Common myeloid progenitor, CD34-positive (primary cell): Measurements from ENCODE around the gene TCL1B.

Experiments used
- CTCF ChIA-PET: fragments of 350-600 bp; sonication (Branson Sonifier 250); formaldehyde crosslinking; loops from one replicate; lab custom pipeline; 2021; ENCODE audit warnings: antibody characterized with exemption; lab: Charles Lee
- POLR2A ChIA-PET: fragments of 350-600 bp; sonication (Branson Sonifier 250); formaldehyde crosslinking; loops from one replicate; lab custom pipeline; 2021; ENCODE audit warnings: antibody characterized with exemption; lab: Charles Lee
- DNase-seq, 3 donors: peaks; one replicate each; pipeline versions ENCODE4 v3.0.0 to v3.0.0-alpha.2; 2013
- H3K27ac ChIP-seq, 2 experiments: 1 replicate in 1 of 2; 2 replicates in 1 of 2; pipeline ENCODE4 v1.7.0; 2013; ENCODE audit warnings: inconsistent platforms in 2 of 2, low read length in 2 of 2, mild to moderate bottlenecking in 2 of 2, low read depth in 1 of 2, moderate library complexity in 1 of 2; ENCODE audit not compliant: severe bottlenecking in 2 of 2, insufficient read depth in 1 of 2, poor library complexity in 1 of 2
- H3K27me3 ChIP-seq, 5 experiments: replicated peaks in 2 of 5; 1 replicate in 3 of 5; 2 replicates in 2 of 5; pipeline versions ENCODE4 v1.6.1 to v1.7.0; 2013; ENCODE audit warnings: low read length in 4 of 5, mild to moderate bottlenecking in 2 of 5, moderate library complexity in 2 of 5, inconsistent platforms in 1 of 5; ENCODE audit not compliant: insufficient read depth in 5 of 5, control insufficient read depth in 4 of 5
- H3K36me3 ChIP-seq, 4 experiments: 1 replicate in 2 of 4; 2 replicates in 2 of 4; pipeline versions ENCODE4 v1.6.1 to v1.7.0; 2013; ENCODE audit warnings: low read length in 3 of 4, control low read depth in 1 of 4, mild to moderate bottlenecking in 1 of 4; ENCODE audit not compliant: control insufficient read depth in 4 of 4, insufficient read depth in 4 of 4
- H3K4me1 ChIP-seq, 4 experiments: 1 replicate in 3 of 4; 2 replicates in 1 of 4; pipeline versions ENCODE4 v1.6.1 to v1.7.1; 2013; ENCODE audit warnings: low read length in 3 of 4, mild to moderate bottlenecking in 3 of 4, control low read depth in 1 of 4, inconsistent platforms in 1 of 4, moderate library complexity in 1 of 4; ENCODE audit not compliant: control insufficient read depth in 4 of 4, insufficient read depth in 4 of 4; ENCODE audit errors: control extremely low read depth in 1 of 4
- H3K4me3 ChIP-seq, 7 experiments: 1 replicate in 4 of 7; 2 replicates in 3 of 7; pipeline versions ENCODE4 v1.5.1 to v1.7.0; 2013; ENCODE audit warnings: mild to moderate bottlenecking in 7 of 7, low read length in 6 of 7, moderate library complexity in 6 of 7, inconsistent platforms in 2 of 7, low read depth in 2 of 7, control low read depth in 1 of 7; ENCODE audit not compliant: insufficient read depth in 4 of 7, control insufficient read depth in 1 of 7; ENCODE audit errors: extremely low read depth in 1 of 7
- H3K9me3 ChIP-seq, 5 experiments: 1 replicate in 4 of 5; 2 replicates in 1 of 5; pipeline versions ENCODE4 v1.6.1 to v1.7.1; 2013; ENCODE audit warnings: low read length in 4 of 5, mild to moderate bottlenecking in 2 of 5, inconsistent platforms in 1 of 5, low read depth in 1 of 5, moderate library complexity in 1 of 5; ENCODE audit not compliant: control insufficient read depth in 4 of 5, insufficient read depth in 2 of 5; ENCODE audit errors: control extremely low read depth in 1 of 5
- WGBS: methylation state at CpG from one replicate; pipeline ENCODE4 v1.1.5; 2013; ENCODE audit not compliant: insufficient coverage; 5-methylcytosine and 5-hydroxymethylcytosine counted together

The TCL1B gene

DNA sequence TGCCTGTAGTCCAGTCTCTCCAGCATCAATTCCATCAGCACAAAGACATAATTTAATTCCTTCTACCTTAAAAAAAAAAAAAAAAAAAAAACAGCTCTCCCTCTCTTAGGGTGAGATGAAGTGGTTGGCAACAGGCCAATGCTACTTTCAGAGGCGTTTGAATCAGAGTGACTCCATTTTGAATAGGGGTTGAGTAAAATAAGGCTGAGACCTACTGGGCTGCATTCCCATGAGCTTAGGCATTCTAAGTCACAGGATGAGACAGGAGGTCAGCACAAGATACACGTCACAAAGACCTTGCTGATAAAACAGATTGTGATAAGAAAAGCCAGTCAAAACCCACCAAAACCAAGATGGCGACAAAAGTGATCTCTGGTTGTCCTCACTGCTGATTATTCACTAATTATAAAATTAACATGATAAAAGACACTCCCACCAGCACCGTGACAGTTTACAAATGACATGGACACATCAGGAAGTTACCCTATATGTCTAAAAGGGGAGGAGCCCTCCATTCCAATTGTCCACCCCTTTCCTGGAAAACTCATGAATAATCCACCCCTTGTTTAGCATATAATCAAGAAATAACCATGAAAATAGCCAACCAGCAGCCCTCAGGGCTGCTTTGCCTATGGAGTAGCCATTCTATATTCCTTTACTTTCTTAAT, 6.9 kb upstream of the TCL1B start:
- no peaks in the 10 kb centered on the region for H3K36me3 ChIP-seq
- no peak overlapping the region for H3K27ac ChIP-seq
- ChIA-PET POLR2A (no interaction called here), CTCF (interaction anchor here (0.8 kb wide), 1 partner anchor 27 kb away, joined by 3 read pairs; no protein-coding TSS in a partner anchor)
- WGBS: 100% methylated on average over 2 of the region's 4 CpGs
- H3K4me1 ChIP-seq: no peaks in the 10 kb centered on the region
- H3K9me3 ChIP-seq: peaks cover 0 to 4% (median 0%) of the 10 kb centered on the region in 5 experiments
- peaks cover 0 to 6% (median 4%) of the 10 kb centered on the region in 5 experiments for H3K27me3 ChIP-seq
- no peak for DNase-seq
- no peak overlapping the region for H3K4me3 ChIP-seq

DNA sequence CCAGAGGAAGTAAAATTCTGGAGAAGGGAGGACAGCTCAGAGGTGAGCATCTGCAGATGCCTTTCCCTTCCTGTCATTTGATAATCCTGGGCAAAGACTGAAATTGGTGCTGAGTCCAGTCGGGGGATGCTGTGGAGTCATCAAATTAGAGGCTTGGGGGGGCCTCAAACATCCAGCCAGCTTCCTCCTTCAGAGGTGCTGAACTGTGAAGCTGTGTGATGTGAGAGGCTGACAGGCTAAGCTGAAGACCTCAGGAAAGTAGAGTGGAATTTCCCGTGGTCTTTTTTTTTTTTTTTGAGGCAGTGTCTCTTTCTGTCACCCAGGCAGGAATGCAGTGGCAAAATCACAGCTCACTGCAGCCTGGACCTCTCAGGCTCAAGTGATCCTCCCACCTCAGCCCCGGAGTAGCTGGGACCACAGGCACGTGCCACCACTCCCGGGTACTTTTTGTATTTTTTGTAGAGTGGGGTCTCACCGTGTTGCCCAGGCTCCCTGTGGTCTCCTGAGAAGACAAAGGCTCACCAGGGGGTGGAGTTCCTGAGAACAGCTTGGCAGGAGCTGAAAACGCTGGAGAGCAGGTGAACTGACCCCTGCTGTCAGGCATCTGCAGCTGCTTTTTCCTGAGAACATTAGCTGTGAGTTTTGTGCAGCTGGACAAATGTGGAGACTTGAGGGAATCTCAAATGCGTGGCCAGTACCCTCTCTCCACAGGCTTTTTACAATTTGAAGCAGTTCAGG, 6.1 kb upstream of the TCL1B start:
- Histone ChIP-seq H3K36me3 (no peaks in the 10 kb centered on the region), H3K4me1 (no peaks in the 10 kb centered on the region), H3K4me3 (no peak overlapping the region), H3K9me3 (peaks cover 0 to 4% (median 0%) of the 10 kb centered on the region in 5 experiments), H3K27me3 (peaks cover 0 to 7% (median 4%) of the 10 kb centered on the region in 5 experiments), H3K27ac (no peak overlapping the region)
- CTCF ChIA-PET: no interaction called here
- DNase-seq: no peak
- 18% methylated on average over 4 of the region's 8 CpGs for whole genome bisulfite sequencing
- POLR2A ChIA-PET: no interaction called here

DNA sequence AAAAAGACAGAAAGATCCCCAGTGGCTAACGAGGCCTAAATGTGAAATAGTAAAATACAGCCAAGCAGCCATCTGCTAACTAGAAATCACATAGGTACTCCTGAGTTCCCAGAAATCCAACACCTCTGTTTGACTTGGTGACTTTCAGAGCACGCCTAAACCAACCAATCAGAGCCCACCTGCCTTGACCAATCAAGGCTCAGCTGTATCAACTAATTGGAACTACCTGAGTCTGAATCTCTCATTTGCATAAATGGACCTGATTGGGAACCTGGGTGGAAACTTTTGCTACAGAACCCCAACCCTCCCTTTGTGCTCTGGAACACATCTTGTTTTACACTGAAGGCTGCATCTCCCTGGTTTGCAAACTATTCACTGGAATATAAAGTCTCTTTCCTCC, 5.1 kb upstream of the TCL1B start:
- no peak overlapping the region for H3K4me3 ChIP-seq
- CTCF ChIA-PET: no interaction called here
- H3K27me3 ChIP-seq: peaks cover 0 to 10% (median 4%) of the 10 kb centered on the region in 5 experiments
- POLR2A ChIA-PET: no interaction called here
- H3K27ac ChIP-seq: no peak overlapping the region
- peaks cover 0 to 4% (median 0%) of the 10 kb centered on the region in 5 experiments for H3K9me3 ChIP-seq
- DNase-seq: no peak
- H3K36me3 ChIP-seq: no peaks in the 10 kb centered on the region
- WGBS: no CpG with 5 or more reads among the region's 2 CpGs
- no peaks in the 10 kb centered on the region for H3K4me1 ChIP-seq

DNA sequence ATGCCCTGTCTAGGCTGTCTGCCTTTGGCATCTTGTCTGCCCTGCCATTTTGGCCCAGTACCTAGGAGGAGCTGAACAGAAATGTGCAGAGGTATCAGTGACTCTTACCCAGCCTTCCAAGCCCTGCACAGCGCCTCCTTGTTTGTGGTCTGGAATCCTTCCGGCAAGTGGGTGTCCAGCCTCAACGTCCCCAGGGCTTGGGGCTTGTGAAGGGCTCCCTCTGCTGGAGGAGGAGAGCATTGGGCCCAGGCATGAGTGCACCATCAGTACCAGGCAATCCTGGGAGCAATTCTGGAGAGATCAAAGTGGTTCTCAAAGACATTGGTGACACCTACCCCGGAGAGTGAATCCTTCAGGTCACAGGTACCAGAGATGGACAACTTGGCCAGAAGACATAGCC, 2.4 kb upstream of the TCL1B start:
- WGBS: 52% methylated on average over 4 of the region's 4 CpGs
- H3K27ac ChIP-seq: no peak overlapping the region
- H3K27me3 ChIP-seq: peaks cover 0 to 10% (median 4%) of the 10 kb centered on the region in 5 experiments
- H3K4me3 ChIP-seq: no peak overlapping the region
- H3K36me3 ChIP-seq: no peaks in the 10 kb centered on the region
- no peaks in the 10 kb centered on the region for H3K4me1 ChIP-seq
- DNase-seq: peak in 2 of 3 donors; percentile 22 to 26
- ChIA-PET POLR2A (no interaction called here), CTCF (interaction anchor here (0.7 to 1.9 kb wide), 9 partner anchors 9 to 240 kb away, joined by 3 to 8 read pairs (median 4); no protein-coding TSS in a partner anchor)
- H3K9me3 ChIP-seq: no peaks in the 10 kb centered on the region

DNA sequence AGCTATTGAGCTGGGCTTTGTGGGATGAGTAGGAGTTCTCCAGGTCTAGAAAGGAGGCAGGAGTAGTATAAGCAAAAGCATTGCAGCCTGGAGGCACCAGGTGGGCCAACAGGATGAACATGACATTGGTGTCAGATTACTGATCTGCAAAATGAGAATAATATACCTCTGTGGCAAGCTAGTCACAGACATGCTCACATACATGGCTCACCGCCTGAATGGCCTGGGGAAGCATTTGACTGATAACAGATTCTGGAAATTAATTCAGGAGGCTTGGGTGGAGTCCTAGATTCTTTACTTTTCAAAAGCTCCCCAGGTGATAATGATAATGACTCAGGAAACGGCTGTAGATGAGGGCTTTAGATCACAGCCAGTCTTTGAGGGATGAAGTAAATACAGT, 709 bp downstream of the TCL1B start:
- Histone ChIP-seq H3K4me1 (no peaks in the 10 kb centered on the region), H3K36me3 (no peaks in the 10 kb centered on the region), H3K4me3 (no peak overlapping the region), H3K27me3 (peaks cover 0 to 10% (median 4%) of the 10 kb centered on the region in 5 experiments), H3K27ac (no peak overlapping the region), H3K9me3 (no peaks in the 10 kb centered on the region)
- POLR2A ChIA-PET: no interaction called here
- 90% methylated on average over 2 of the region's 2 CpGs for WGBS
- CTCF ChIA-PET: interaction anchor here (0.8 to 1.0 kb wide), 2 partner anchors 12 to 125 kb away, joined by 3 read pairs; no protein-coding TSS in a partner anchor
- DNase-seq: no peak

DNA sequence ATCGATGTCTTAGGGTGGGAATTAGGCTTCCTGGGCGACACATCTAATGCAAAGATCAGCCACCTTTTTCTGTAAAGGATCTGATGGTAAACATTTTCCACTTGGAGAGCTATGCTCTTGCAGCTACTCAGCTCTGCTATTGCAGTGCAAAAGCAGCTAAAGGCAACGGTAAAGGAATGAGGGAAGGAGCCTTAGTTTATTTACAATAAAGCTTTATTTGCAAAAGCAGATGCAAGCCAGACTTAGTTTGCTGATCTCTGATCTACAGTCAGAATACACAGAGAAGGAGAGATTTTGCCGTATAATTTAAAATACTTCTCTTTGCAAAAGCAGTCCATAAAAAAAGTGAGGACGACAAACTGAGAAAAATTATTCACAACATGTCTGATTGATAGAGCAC, 3.2 kb downstream of the TCL1B start:
- peaks cover 0 to 20% (median 0%) of the 10 kb centered on the region in 5 experiments for H3K27me3 ChIP-seq
- ChIA-PET CTCF (no interaction called here), POLR2A (no interaction called here)
- H3K27ac ChIP-seq: no peak overlapping the region
- 80% methylated on average over 2 of the region's 5 CpGs for WGBS
- no peaks in the 10 kb centered on the region for H3K36me3 ChIP-seq
- DNase-seq: no peak
- H3K9me3 ChIP-seq: no peaks in the 10 kb centered on the region
- no peaks in the 10 kb centered on the region for H3K4me1 ChIP-seq
- H3K4me3 ChIP-seq: no peak overlapping the region

DNA sequence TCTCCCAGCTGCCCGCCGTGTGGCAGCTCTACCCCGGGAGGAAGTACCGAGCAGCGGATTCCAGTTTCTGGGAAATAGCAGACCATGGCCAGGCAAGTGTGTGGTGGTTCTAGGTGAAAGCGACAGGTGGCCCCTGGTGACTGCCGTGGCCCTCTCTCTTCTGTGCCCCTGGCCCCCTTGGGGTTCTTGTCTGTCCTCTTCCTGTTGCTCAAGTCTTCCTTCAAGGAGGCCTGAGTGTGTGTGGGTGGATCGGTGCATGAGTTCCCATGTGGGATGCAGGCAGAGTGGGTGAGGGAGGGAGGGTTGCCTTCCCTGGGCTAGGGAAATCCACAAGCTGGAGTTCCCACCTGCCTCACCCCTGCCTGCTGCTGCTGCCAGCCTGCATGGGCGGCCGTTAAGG, 4.6 kb downstream of the TCL1B start:
- H3K27me3 ChIP-seq: peaks cover 0 to 22% (median 2%) of the 10 kb centered on the region in 5 experiments
- no peaks in the 10 kb centered on the region for H3K36me3 ChIP-seq
- no peak overlapping the region for H3K4me3 ChIP-seq
- no peaks in the 10 kb centered on the region for H3K4me1 ChIP-seq
- CTCF ChIA-PET: no interaction called here
- WGBS: 79% methylated on average over 9 of the region's 10 CpGs
- no peak overlapping the region for H3K27ac ChIP-seq
- H3K9me3 ChIP-seq: no peaks in the 10 kb centered on the region
- DNase-seq: no peak
- POLR2A ChIA-PET: no interaction called here
